Smooth muscle cell of the brain vasculature (primary cell): Measurements from ENCODE around the gene ZPR1.
"Not testable (repeated sequence)": the region's sequence is repeated elsewhere in the genome, so short reads cannot be mapped to it uniquely, and the experiment has no call there.

ENCODE experiments used
- DNase-seq: peaks from one replicate; pipeline ENCODE4 v3.0.0-alpha.2; 2012; ENCODE audit warnings: low read depth, low spot score

ZPR1 gene

GRCh38 chr11:116762132-116762531 is 25.7 kb downstream of the ZPR1 start:
- no peak for DNase-seq

GRCh38 chr11:116756044-116756443 is 31.8 kb downstream of the ZPR1 start:
- not testable (repeated sequence) for DNase-seq

- no peak for DNase-seq
These were observed 37.6 kb downstream of the ZPR1 start for GRCh38 chr11:116750070-116750718.

- no peak for DNase-seq
These were observed 45.7 kb downstream of the ZPR1 start for GRCh38 chr11:116742104-116742503.

GRCh38 chr11:116740741-116741140 is 47.1 kb downstream of the ZPR1 start:
- DNase-seq: no peak

- no peak for DNase-seq
These were observed 48.8 kb downstream of the ZPR1 start for GRCh38 chr11:116738975-116739374.

- no peak for DNase-seq
These were observed 51.1 kb downstream of the ZPR1 start for GRCh38 chr11:116736763-116737162.

- no peak for DNase-seq
These were observed 53.8 kb downstream of the ZPR1 start for GRCh38 chr11:116733969-116734508.

GRCh38 chr11:116733043-116733755 is 54.6 kb downstream of the ZPR1 start:
- DNase-seq: no peak

GRCh38 chr11:116732271-116733042 is 55.4 kb downstream of the ZPR1 start:
- DNase-seq: peak; percentile 33

GRCh38 chr11:116731821-116732220 is 56.0 kb downstream of the ZPR1 start:
- DNase-seq: no peak

GRCh38 chr11:116731097-116731761 is 56.6 kb downstream of the ZPR1 start:
- peak; percentile 23 for DNase-seq

GRCh38 chr11:116730601-116731000 is 57.2 kb downstream of the ZPR1 start:
- DNase-seq: no peak

GRCh38 chr11:116730241-116730561 is 57.6 kb downstream of the ZPR1 start:
- no peak for DNase-seq

- no peak for DNase-seq
These were observed 58.2 kb downstream of the ZPR1 start for GRCh38 chr11:116729501-116730240.

GRCh38 chr11:116727990-116728389 is 59.8 kb downstream of the ZPR1 start:
- no peak for DNase-seq

GRCh38 chr11:116725434-116726221 is 62.2 kb downstream of the ZPR1 start:
- DNase-seq: peak; percentile 29

GRCh38 chr11:116724813-116725212 is 63.0 kb downstream of the ZPR1 start:
- DNase-seq: no peak
